GM19438 (cell line): ENCODE data around the gene MVK.

ENCODE experiments used
- ATAC-seq: cut with Tn5 transposase; IDR thresholded peaks from one replicate; pipeline ENCODE4 v1.9.1; 2021; ENCODE audit warnings: low read depth; ENCODE audit not compliant: unreplicated experiment

The MVK gene

GRCh38 chr12:109563291-109564284 is 10.0 kb upstream of the MVK start:
- no peak for ATAC-seq

- no peak for ATAC-seq
These were observed 7.2 kb upstream of the MVK start for GRCh38 chr12:109566424-109566823.

DNA sequence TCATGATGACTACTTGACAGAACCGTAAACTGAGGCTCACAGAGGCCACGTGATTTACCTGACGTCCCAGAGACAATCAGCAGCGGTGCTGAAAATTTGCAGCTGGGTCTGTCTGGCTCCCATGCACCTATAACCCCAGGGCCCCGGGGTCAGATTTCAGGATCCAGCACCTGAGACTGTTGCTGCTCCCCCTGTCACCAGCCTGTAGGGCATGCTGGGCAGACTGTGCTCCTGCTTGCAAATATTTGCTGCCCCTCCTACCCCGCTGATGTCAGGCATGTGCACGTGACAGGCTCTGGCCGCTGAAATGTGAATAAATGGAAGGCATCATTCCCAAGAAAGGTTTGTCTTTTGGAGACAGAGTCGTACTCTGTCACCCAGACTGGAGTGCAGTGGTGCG is 6.3 kb upstream of the MVK start:
- ATAC-seq: no peak

GRCh38 chr12:109567967-109568366 is 5.6 kb upstream of the MVK start:
- ATAC-seq: no peak

- no peak for ATAC-seq
These were observed 5.1 kb upstream of the MVK start for GRCh38 chr12:109568486-109568885.

DNA sequence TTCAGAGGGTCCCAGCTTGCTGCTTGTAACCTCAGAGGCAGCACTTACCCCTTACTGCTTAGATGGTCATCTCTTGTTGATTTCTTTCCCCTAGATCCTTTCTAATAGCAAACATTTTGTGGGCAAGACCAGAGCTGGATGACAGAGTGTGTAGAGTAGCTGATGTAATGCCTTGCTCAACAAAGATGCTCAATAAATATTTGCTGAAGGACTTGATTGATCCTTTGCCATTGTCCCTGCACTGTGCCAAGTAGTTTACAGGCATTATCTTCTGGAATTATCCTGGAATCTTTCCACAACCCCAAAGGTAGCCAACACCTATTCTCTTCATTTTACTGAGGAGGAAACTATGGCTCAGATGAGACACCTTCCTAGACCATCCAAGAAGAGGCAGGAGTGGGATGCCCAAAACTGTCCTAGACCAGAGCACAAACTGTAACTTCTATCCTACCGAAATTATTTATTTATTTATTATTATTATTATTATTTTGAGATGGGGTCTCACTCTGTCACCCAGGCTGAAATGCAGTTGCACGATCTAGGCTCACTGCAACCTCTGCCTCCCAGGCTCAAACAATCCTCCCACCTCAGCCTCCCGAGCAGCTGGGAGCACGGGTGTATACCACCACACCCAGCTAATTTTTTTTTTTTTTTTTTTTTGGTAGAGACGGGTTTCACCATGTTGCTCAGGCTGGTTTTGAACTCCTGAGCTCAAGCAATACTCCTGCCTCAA is 1.7 kb upstream of the MVK start:
- no peak for ATAC-seq

DNA sequence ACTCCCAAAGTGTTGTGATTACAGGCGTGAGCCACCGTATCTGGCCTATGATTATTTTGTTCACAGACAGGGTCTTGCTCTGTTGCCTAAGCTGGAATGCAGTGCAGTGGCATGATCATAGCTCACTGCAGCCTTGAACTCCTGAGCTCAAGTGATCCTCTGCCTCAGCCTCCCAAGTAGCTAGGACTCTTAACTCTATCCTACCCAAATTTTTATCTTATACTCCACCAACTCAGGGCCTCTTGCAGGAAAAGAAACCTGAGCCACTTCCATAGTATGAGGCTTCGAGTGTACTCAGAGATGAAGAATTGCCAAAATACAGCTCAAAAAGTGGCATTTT is 1.1 kb upstream of the MVK start:
- no peak for ATAC-seq

DNA sequence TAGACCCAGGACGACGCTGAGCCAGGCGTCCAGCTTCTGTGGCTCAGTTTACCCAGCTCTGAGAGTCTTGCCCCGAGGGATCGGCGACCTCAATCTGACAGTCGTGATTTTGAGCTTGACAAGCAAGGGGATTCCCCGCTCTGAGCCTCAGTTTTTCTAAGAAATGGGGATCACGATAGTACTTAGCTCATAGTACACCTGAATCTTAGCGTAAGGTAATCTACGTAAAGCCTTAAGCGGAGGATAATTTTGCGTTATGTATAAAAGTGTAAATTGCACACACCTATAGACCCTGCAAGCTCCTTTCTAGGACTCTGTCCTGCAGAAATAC is 285 bp downstream of the MVK start:
- no peak for ATAC-seq

DNA sequence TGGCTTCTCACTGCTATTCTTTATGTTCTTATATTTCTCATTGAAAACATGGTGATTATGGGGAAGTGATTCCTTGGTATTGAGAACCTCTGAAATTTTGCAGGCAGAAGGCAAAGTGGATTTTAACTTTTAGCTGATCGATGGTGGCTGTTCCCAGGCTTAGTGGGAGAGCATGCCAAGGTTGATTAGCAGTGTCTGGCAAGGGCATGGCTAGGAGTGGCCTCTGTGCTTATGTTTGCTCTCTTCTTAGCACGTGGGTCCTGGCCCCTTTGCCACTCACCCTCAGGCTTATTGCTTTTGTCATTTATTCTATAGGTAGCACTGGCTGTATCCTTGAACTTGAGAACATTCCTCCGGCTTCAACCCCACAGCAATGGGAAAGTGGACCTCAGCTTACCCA is 2.1 kb downstream of the MVK start:
- no peak for ATAC-seq

DNA sequence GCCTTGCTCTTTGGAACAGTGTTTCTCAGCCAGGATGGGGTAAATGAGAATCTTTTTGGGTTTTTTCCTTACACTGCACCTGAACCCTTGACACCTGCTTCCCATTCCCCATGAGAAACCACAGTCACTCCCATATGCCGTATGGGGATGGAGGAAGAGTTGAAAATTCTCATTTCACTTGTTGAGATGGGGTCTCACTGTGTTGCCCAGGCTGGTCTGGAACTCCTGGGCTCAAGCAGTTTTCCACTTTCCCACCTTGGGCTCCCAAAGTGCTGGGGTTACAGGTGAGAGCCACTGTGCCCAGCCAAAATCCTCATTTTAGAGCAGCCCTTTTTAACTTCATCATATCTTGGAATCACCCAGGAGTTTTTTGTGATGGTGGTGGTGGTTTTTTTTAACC is 3.7 kb downstream of the MVK start:
- ATAC-seq: no peak

DNA sequence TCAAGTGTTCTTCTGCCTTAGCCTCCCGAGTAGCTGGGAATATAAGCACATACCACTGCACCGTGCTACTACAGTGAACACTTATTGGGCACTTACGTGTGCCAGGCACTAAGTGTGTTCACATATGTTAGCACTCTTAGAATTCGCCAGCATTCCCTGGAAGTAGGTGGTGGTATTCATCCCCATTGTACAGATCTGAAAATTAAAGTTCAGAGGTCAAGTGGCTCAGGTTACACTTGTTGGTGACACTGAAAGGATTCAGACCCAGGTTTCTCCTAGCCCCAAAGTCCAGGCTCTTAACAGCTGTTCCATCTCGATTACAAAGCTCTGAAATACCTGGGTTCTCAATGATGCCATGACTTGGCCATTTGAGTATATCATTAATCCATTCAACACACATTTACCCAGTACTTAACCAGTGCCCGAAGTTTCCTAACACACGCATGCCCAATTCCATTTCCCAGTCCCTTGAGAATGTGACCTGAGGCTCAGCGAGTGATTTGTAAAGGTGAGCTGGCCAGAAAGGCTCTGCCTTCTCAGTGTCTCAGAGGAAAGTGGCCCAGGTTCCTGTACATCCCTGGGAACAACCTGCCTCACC is 4.8 kb downstream of the MVK start:
- ATAC-seq: no peak

- no peak for ATAC-seq
These were observed 6.0 kb downstream of the MVK start for GRCh38 chr12:109579639-109580038.

- no peak for ATAC-seq
These were observed 6.7 kb downstream of the MVK start for GRCh38 chr12:109580272-109580671.

GRCh38 chr12:109580684-109581333 is 7.2 kb downstream of the MVK start:
- no peak for ATAC-seq

DNA sequence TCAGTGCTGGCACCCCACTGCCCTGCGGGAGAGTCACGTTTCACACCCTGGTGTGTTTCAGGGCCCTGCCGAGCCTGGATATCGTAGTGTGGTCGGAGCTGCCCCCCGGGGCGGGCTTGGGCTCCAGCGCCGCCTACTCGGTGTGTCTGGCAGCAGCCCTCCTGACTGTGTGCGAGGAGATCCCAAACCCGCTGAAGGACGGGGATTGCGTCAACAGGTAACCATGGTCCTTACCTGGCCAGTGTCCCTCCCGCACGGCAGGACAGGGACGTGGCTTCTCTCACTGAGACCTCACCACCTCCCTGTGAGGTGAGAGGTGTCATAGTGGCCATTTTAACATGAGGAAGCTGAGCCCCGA is 7.7 kb downstream of the MVK start:
- no peak for ATAC-seq

DNA sequence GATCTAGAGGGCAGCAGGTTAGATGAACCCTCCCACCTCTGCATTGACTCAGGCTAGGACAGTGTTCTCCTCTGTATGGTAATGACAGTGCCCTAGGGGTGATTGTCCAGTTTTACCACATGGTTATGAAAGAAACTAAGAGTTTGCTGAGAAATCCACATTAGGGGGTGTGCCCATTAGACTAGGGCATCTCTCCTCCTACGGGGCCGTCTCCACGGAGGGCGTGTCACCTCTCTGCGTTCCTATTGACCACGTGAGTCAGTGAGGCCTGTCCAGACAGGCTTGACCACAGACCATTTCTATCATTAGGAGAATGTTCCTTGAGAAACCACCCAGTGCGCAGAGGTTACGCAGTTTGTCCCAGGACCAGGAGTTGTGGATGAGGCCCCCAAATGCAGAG is 8.3 kb downstream of the MVK start:
- no peak for ATAC-seq

GRCh38 chr12:109582636-109583035 is 9.0 kb downstream of the MVK start:
- no peak for ATAC-seq

DNA sequence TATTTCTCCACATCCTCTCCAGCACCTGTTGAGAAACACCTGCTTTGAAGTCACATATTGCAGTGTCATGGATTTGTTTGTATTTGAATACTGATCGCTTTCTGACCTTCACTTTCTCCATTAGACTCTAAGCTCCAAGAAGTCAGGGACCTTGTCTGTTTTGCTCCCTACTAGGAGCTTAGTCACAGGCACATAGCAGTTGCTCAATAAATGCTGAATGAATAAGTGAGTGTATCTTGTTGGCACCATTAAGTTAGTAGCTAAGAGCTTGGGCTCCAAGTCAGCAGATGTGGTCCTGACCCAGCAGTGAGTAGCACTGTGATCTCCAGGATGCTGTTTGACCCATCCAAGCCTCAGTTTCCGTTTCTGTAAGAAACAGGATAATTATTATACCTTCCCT is 10.1 kb downstream of the MVK start:
- no peak for ATAC-seq

- no peak for ATAC-seq
These were observed 13.0 kb downstream of the MVK start for GRCh38 chr12:109586385-109587296.

DNA sequence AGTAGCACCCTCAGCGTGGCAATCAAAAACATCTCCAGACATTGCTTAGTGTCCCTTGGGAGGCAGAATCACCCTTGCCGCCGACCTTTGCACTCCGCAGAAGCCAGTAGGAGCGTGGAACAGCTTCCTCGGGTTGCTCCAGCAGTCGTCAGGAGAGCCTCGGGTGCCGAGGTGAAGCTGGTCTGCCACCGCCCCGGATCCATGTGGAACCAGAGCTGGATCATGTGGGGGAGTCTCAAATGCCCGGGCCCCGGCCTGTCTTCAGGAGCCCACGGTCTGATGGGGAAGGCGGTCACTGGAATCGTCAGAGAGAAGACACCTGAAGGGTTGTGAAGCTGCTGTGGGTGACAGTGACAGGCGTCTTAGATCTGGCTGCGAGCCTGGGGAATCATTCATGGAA is 14.3 kb downstream of the MVK start:
- ATAC-seq: no peak
